ENCODE results near the gene LRRC74B.
A peak's percentile ranks its signal among the peaks of the same experiment; 100 is the strongest.
"Not testable (repeated sequence)": the region's sequence is repeated elsewhere in the genome, so short reads cannot be mapped to it uniquely, and the experiment has no call there.

LRRC74B gene

DNA sequence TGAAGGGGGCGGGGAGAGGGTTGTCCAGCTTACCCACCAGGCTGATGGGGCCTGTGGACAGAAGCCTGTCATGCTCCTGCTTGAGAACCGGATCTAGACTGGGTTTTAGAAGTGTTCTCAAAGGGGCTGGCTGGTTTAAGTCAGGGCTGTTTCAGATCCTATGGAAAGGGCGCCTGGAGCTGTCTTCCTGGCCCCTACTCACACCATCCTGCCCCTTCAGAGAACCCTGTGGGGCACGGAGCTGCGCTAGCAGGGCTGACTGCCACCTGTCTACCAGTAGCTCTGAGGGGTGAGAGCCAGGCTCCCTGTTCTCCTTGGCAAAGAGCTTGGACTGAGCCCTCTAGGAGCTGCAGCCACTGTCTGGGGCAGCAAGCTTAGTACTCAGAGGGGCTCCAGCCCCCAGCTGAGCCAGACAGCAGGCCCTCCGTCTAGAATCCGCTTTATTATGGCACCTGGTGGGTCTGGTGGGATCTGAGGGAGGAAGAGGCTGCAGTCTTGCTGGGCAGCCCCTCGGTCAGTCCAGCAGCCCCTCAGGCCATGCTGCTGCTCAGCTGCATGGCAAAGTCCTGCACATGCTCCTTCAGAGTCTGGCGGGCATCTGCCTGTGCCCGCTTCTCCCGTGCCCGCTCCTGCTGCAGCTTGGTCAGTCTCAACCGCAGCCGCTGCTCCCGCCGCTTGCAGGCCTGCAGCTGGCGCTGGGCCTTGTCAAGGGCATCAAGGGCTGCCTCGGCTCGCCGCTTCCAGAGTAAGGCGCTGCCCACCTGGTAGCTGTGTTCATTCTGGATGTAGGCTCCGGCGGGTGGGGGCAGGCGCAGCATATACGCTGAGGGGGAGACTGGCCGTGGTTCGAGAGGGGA lies 46.2 kb upstream of the LRRC74B start:
- no peak overlapping the region for H3K4me3 ChIP-seq (ENCODE audit: low read depth, low read length)
- TF ChIP-seq, protein P1, sequence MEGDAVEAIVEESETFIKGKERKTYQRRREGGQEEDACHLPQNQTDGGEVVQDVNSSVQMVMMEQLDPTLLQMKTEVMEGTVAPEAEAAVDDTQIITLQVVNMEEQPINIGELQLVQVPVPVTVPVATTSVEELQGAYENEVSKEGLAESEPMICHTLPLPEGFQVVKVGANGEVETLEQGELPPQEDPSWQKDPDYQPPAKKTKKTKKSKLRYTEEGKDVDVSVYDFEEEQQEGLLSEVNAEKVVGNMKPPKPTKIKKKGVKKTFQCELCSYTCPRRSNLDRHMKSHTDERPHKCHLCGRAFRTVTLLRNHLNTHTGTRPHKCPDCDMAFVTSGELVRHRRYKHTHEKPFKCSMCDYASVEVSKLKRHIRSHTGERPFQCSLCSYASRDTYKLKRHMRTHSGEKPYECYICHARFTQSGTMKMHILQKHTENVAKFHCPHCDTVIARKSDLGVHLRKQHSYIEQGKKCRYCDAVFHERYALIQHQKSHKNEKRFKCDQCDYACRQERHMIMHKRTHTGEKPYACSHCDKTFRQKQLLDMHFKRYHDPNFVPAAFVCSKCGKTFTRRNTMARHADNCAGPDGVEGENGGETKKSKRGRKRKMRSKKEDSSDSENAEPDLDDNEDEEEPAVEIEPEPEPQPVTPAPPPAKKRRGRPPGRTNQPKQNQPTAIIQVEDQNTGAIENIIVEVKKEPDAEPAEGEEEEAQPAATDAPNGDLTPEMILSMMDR (IDR thresholded peaks at IDR 0.05; ENCODE audit: insufficient read depth, low read depth, low read length, missing control alignments) = no peak
- no peak for DNase-seq (ENCODE audit: low read depth)

- TF ChIP-seq, protein P1 (IDR thresholded peaks at IDR 0.05; ENCODE audit: insufficient read depth, low read depth, low read length, missing control alignments) = no peak
- DNase-seq (ENCODE audit: low read depth) = no peak
- peak overlapping the region; percentile 99 for H3K4me3 ChIP-seq (ENCODE audit: low read depth, low read length)
These were observed 45.3 kb upstream of the LRRC74B start for GRCh38 chr22:21000207-21000986.

DNA sequence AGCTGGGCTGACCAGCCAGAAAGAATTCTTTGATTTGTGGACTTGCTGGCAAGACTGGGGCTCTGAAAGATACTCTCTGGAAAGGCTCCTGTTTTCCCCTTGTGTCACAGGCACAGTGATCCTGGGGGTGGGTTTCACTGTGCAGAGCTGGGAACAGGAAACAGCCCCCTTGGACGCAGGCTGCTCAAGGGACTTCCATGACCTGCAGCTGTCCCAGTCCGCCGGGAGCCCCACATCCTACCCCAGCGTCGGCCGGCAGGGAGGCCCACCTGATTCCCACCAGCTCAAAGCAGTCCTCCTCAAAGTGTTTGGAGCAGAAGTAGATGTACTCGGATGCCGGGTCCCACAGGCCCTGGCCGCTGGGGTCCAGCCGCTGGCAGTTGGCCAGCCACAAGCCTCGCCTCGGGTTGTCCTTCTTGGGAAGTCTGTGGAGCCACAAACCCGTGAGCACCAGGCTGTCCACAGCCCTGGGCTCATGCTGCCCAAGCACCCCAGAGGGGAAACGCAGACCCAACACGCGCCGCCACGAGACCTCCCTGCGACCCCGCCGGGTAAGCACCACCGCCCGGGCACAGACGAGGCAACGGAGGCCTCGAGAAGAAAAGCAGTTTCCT lies 44.7 kb upstream of the LRRC74B start:
- DNase-seq (ENCODE audit: low read depth) = no peak
- TF ChIP-seq, protein P1 (IDR thresholded peaks at IDR 0.05; ENCODE audit: insufficient read depth, low read depth, low read length, missing control alignments) = no peak
- H3K4me3 ChIP-seq (ENCODE audit: low read depth, low read length) = peak overlapping the region; percentile 99

DNA sequence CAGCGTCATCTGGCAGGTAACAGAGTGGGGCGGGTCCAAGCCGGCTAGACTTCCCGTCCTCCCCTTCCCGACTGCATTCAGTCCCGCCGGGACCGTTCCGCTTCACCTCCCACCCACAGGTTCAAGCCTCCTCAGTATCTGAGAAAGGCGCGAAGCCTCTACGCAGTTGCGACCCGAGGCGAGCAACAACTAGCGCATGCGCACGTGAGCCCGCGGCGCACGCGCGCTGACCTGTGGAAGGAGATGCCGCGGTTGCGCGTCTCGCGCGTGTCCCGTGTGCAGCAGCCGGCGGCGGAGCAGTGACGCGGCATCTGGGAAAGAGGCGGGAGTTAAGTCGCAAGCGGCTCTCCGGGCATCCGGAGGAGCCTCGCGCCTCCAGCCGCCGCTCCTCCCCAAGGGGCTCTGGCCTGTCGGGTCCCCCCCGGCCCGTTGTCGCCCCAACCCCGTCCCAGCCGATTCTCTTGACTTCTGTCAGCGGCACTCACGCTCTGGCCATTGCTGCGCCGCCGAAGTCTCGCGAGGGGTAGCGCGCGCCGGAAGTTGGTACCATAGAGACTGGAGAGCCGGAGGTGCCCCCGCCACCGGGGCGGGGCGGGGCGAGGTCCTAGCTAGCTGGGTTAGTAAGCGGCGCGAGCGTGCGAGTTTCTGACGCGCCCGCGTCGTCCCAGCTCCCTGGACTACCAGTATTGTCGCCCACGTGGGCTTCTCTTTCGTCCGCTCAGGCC lies 44.0 kb upstream of the LRRC74B start, which contains the start of gene THAP7:
Gene THAP7 (minus strand): TSS at position 518 of the 725 bp plus-strand sequence. CDS start 207 bp downstream, at position 311.
- peak; percentile 98 for DNase-seq (ENCODE audit: low read depth)
- H3K4me3 ChIP-seq (ENCODE audit: low read depth, low read length) = peak within 1 kb of the TSS; percentile 99
- TF ChIP-seq, protein P1 (IDR thresholded peaks at IDR 0.05; ENCODE audit: insufficient read depth, low read depth, low read length, missing control alignments) = no peak

GRCh38 chr22:21003782-21004181 lies 42.0 kb upstream of the LRRC74B start:
- TF ChIP-seq, protein P1 (IDR thresholded peaks at IDR 0.05; ENCODE audit: insufficient read depth, low read depth, low read length, missing control alignments) = no peak
- DNase-seq (ENCODE audit: low read depth) = no peak
- peak overlapping the region; percentile 99 for H3K4me3 ChIP-seq (ENCODE audit: low read depth, low read length)

- DNase-seq (ENCODE audit: low read depth); H3K4me3 ChIP-seq (ENCODE audit: low read depth, low read length): not testable (repeated sequence)
These were observed 36.5 kb upstream of the LRRC74B start for GRCh38 chr22:21009208-21009607.
